HepG2 (cell line): Measurements from ENCODE around the gene CKAP5. TPM values are rescaled to one million over a fixed set of nuclear protein-coding genes. Genes with fewer than 3 reads are reported as not detected.

Experiments
- BRCA1 ChIP-seq: sonication (generic); formaldehyde crosslinking; IDR thresholded peaks from 2 replicates; pipeline ENCODE4 v1.4.0; 2020; ENCODE audit warnings: missing genetic modification reagents
- CAMTA2 ChIP-seq: sonication (generic); formaldehyde crosslinking; IDR thresholded peaks from 2 replicates; pipeline ENCODE4 v1.4.0; 2020; ENCODE audit warnings: mild to moderate bottlenecking, missing genetic modification reagents, borderline replicate concordance
- CTCF ChIP-seq: sonication (generic); formaldehyde crosslinking; IDR thresholded peaks from 2 replicates; pipeline ENCODE4 v1.5.0; 2020; ENCODE audit warnings: mild to moderate bottlenecking, missing genetic modification reagents, moderate library complexity
- EHMT2 ChIP-seq: fragments of 200-600 bp; sonication (generic); IDR thresholded peaks from 2 replicates; pipeline ENCODE4 v1.7.0; 2017; ENCODE audit warnings: antibody characterized with exemption, low read depth, low read length, borderline replicate concordance
- ESRRA ChIP-seq: sonication (generic); formaldehyde crosslinking; IDR thresholded peaks from 2 replicates; pipeline ENCODE4 v1.5.1; 2020; ENCODE audit warnings: mild to moderate bottlenecking, low read depth, missing genetic modification reagents
- HIVEP1 ChIP-seq: sonication (generic); formaldehyde crosslinking; IDR thresholded peaks from 2 replicates; pipeline ENCODE4 v1.4.0; 2020; ENCODE audit warnings: mild to moderate bottlenecking, missing genetic modification reagents
- MED13 ChIP-seq: sonication (generic); formaldehyde crosslinking; IDR thresholded peaks from 2 replicates; pipeline ENCODE4 v1.5.0; 2020; ENCODE audit warnings: missing genetic modification reagents
- NFIC ChIP-seq: IDR thresholded peaks from 2 replicates; pipeline ENCODE4 v1.6.1; 2012; ENCODE audit warnings: mild to moderate bottlenecking, low read length, inconsistent platforms
- PHB2 ChIP-seq: fragments of 450-650 bp; IDR thresholded peaks from 2 replicates; pipeline ENCODE4 v1.6.1; 2018; ENCODE audit not compliant: partially characterized antibody
- PHF8 ChIP-seq: sonication (generic); formaldehyde crosslinking; IDR thresholded peaks from 2 replicates; pipeline ENCODE4 v1.5.0; 2020; ENCODE audit warnings: missing genetic modification reagents
- ZHX2 ChIP-seq, 2 experiments: sonication (generic) in 1 of 2; formaldehyde crosslinking in 1 of 2; IDR thresholded peaks; 2 replicates each; pipeline versions ENCODE4 v1.6.1 to v1.9.0; 2014 to 2022; ENCODE audit warnings: antibody characterized with exemption in 1 of 2, borderline replicate concordance in 1 of 2, inconsistent platforms in 1 of 2, low read depth in 1 of 2, missing genetic modification reagents in 1 of 2
- ZNF333 ChIP-seq: sonication (generic); formaldehyde crosslinking; IDR thresholded peaks from 2 replicates; pipeline ENCODE4 v1.4.0; 2020; ENCODE audit warnings: mild to moderate bottlenecking, missing genetic modification reagents, borderline replicate concordance
- ZNF687 ChIP-seq: sonication (generic); formaldehyde crosslinking; IDR thresholded peaks from 2 replicates; pipeline ENCODE4 v1.5.1; 2020; ENCODE audit warnings: mild to moderate bottlenecking, missing genetic modification reagents, moderate library complexity
- ZNF83 ChIP-seq: sonication (generic); formaldehyde crosslinking; IDR thresholded peaks from 2 replicates; pipeline ENCODE4 v1.4.0; 2020; ENCODE audit warnings: missing genetic modification reagents, mild to moderate bottlenecking, borderline replicate concordance
- ZNF883 ChIP-seq: sonication (generic); formaldehyde crosslinking; IDR thresholded peaks from 2 replicates; pipeline ENCODE4 v1.5.1; 2020; ENCODE audit warnings: mild to moderate bottlenecking, missing genetic modification reagents; ENCODE audit errors: not compliant biosample characterization
- polyA plus RNA-seq, 8 experiments: library from polyadenylated mRNA; depleted of rRNA in 3 of 8; stranded (reverse) in 7 of 8; unstranded in 1 of 8; fragments of >200 nt; fragmentation: Illumina TruSeq in 4 of 8; extraction: Trizol in 4 of 8; gene quantifications; 2 replicates each; pipeline versions ENCODE4 v1.2.1 to v1.2.3, GENCODE V29; 2011 to 2016; ENCODE audit warnings: low read depth in 4 of 8, missing spikeins in 1 of 8, mixed read lengths in 1 of 8; ENCODE audit not compliant: insufficient read depth in 1 of 8
- total RNA-seq, 5 experiments: library from RNA; depleted of rRNA; stranded (reverse); fragments of >200 nt; fragmentation: Illumina TruSeq; extraction: Trizol; gene quantifications; 2 replicates each; pipeline ENCODE4 v1.2.3, GENCODE V29; 2016; ENCODE audit warnings: low read depth in 1 of 5

CKAP5 gene
- total and polyA plus RNA-seq, 2 of the 13 experiments (the other 11 are each of a cell fraction or from before 2014, with no cell fraction given): 79.2 to 103 TPM

DNA sequence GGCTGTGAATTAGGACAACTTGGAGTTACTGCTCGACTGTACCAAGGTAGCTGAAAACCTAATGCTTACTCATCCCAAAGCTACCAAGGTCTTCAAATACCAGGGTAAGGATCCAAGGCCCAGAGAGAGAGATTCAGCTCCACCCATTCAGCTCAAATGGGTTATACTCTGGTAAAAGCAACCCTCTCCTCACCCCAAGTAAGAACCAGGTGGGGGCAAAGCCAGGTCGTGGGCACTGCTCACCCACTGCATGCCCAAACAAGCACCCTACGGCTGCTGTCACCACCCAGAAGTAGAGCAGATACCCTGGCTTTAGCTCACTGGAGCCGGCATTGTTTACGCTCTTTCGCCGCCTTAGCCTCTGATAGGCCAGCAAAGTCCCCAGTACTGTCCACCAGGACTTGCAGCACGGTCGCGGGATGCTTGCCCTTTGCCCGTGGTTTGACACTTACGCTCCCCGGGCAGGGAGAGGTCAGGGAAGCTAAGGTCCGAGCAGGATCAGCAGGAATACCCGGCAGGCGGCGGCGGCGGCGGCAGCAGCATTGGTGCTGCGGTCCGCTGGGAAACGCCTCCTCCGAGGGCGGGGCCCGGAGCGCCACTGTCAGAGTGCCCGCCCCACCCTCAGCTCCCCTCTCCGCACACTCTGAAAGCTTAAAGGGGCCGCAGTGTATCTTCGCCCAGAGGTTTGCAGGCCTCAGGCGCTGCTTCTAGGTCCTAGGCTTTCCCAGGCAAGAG is 19.6 kb downstream of the CKAP5 start (continued):
- TF ChIP-seq ZHX2 (IDR thresholded peaks at IDR 0.05; ENCODE audit: low read depth): no peak
- TF ChIP-seq ZHX2 (CRISPR knock-in tag; IDR thresholded peaks at IDR 0.05; ENCODE audit: borderline replicate concordance): no peak
- no peak for TF ChIP-seq MED13 (CRISPR knock-in tag)
- TF ChIP-seq HIVEP1 (CRISPR knock-in tag): peak; percentile 79
- TF ChIP-seq PHB2: no peak
- peak; percentile 28 for TF ChIP-seq ZNF883 (CRISPR knock-in tag)
- peak; percentile 56 for TF ChIP-seq CTCF
- TF ChIP-seq ZNF333 (CRISPR knock-in tag): no peak
- TF ChIP-seq CAMTA2 (CRISPR knock-in tag): no peak
- no peak for TF ChIP-seq BRCA1
- no peak for TF ChIP-seq ZNF83 (CRISPR knock-in tag)
- TF ChIP-seq PHF8: peak; percentile 48
- no peak for TF ChIP-seq EHMT2
- TF ChIP-seq ESRRA (CRISPR knock-in tag): peak; percentile 96
- no peak for TF ChIP-seq NFIC
- TF ChIP-seq ZNF687 (CRISPR knock-in tag): peak; percentile 94
